H1 (cell line): Measurements from ENCODE around the gene TSPAN2. TPM values are rescaled to one million over a fixed set of nuclear protein-coding genes. Genes with fewer than 3 reads are reported as not detected.

Source experiments
- CBX8 ChIP-seq: fragments of 300-800, 300-1000 bp; sonication (generic); IDR thresholded peaks from 2 replicates; pipeline ENCODE4 v1.7.1; 2016; ENCODE audit warnings: low read depth, low read length, borderline replicate concordance
- KDM5A ChIP-seq: fragments of 200-600 bp; IDR thresholded peaks from 2 replicates; pipeline ENCODE4 v1.7.1; 2012; ENCODE audit warnings: mild to moderate bottlenecking, low read length, inconsistent platforms, mixed read lengths
- MAFK ChIP-seq: IDR thresholded peaks from 2 replicates; pipeline ENCODE4 v1.6.1; 2012; ENCODE audit warnings: low read depth, mild to moderate bottlenecking, improper control_type of control experiment, low read length
- polyA plus RNA-seq, 7 experiments: library from polyadenylated mRNA; depleted of rRNA in 3 of 7; stranded (reverse) in 5 of 7; unstranded in 2 of 7; fragments of >200 nt in 5 of 7; fragments of 200-250 nt in 2 of 7; gene quantifications; 1 replicate in 5 of 7; 2 replicates in 1 of 7; 4 replicates in 1 of 7; pipeline versions ENCODE4 v1.2.1 to v1.2.3, GENCODE V29; 2011 to 2013; ENCODE audit warnings: missing spikeins in 2 of 7, mixed read lengths in 2 of 7
- total RNA-seq: library from RNA; stranded (reverse); fragmentation: NEBNext Ultra II Directional; extraction: Animal tissue kit (Norgen Biotek cat#: 25700); gene quantifications from 2 replicates; pipeline ENCODE4 v1.2.1, GENCODE V29; 2021
- TF ChIP-seq, protein P1 (sequence below): IDR thresholded peaks from 2 replicates; pipeline ENCODE4 v1.6.1; 2011; ENCODE audit warnings: low read depth, mild to moderate bottlenecking, low read length; ENCODE audit not compliant: insufficient read depth

The TSPAN2 gene
- total and polyA plus RNA-seq, 2 of the 8 experiments (the other 6 are each of a cell fraction or from before 2014, with no cell fraction given): 7.4 to 14.2 TPM

DNA sequence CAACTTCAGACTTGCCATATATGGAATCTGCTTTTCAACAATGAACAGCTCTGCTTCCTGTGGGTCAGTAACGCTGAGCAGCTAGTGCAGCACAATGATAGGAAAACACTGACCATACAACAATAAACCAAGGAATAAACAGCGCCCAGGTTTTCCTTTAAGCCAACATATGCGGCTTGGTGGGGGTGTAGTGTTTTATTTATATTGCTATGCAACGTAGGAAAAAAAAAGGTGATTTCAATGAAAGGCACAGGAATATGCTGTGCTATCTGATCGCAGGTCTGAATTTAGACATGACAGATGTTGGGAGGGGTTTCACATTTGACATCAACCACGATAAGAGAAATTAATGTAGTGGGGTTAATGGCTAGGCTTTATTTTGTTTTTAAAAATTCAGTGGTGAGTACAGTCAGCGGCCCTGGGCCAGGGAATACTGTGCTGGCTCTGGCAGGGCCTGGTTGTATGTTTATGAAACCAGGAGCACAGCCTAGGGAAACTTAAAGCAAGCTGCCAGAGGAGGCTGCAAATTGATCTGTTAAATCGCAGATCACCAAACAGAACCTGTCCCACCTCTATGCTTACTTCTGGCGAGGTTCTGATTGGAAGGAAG, 4.3 kb downstream of the TSPAN2 start (continued):
- no peak for TF ChIP-seq CBX8
- TF ChIP-seq MAFK: no peak
- TF ChIP-seq, protein P1, sequence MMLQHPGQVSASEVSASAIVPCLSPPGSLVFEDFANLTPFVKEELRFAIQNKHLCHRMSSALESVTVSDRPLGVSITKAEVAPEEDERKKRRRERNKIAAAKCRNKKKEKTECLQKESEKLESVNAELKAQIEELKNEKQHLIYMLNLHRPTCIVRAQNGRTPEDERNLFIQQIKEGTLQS: no peak
- no peak for TF ChIP-seq KDM5A
